GM12892 (cell line): ENCODE measurements around the gene CSNK1E.

Source experiments
- POLR2A ChIP-seq: IDR thresholded peaks from 2 replicates; pipeline ENCODE4 v1.6.1; 2011; ENCODE audit warnings: low read depth, low read length, control low read depth
- POLR2AphosphoS5 ChIP-seq: IDR thresholded peaks from 2 replicates; pipeline ENCODE4 v1.6.1; 2011; ENCODE audit warnings: low read depth, low read length, control low read depth

DNA sequence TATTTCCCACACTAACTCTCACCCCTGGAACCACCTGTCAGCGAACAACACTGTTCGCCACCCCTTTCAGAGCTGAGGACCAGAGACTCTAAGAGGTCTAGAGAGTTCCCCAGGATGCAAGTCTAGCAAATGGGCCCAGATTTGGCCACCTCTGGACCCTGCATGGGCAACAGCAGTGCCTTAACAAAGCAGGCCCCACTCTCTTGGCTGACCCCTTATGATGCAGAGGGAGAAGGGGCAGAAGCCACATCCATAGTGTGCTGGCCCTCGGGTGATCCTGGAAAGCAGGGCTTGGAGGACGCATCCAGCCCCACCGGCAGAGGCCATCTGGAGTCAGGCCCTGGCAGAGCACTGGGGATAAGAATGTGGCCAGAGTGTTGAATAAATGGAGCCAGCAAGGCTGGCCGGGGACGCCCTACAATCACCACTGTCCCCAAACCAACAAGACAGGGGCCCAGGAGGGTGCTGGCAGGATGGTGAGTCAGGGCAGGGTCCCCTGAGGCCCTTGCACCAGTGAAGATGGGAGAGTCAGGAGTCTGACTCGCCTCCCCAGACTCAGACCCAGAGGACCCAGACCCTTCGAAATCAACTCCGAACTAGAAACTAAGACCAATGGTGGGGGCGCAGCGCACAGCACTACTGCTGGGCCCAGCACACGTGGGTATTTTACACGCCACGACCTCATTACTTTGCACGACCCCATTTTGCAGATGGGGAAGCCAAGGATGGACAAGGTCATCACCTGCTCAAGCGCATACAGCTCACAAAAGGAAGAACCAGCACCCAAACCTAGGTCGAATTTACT lies 6.5 kb downstream of the CSNK1E start:
- no peak for TF ChIP-seq POLR2AphosphoS5
- TF ChIP-seq POLR2A: 0 out of 2 replicates have a peak, but pooled peaks have one; percentile 28
